Upper lobe of left lung (tissue), 6 donors: ENCODE data around the gene RPS6KA5. TPM values are rescaled to one million over a fixed set of nuclear protein-coding genes. Genes with fewer than 3 reads are reported as not detected.
A peak's percentile ranks its signal among the peaks of the same experiment; 100 is the strongest.
"Not testable (repeated sequence)": the region's sequence is repeated elsewhere in the genome, so short reads cannot be mapped to it uniquely, and the experiment has no call there.

ENCODE experiments used
- ATAC-seq, 2 donors: fragments of 200-7000 bp; cut with Tn5 transposase; one replicate each; pipeline ENCODE4 v1.9.1; 2022; ENCODE audit warnings: mild to moderate bottlenecking in 2 of 2, moderate library complexity in 2 of 2; ENCODE audit not compliant: low FRiP score in 2 of 2
- DNase-seq, 2 donors: peaks; one replicate each; pipeline ENCODE4 v3.0.0-alpha.2; 2019 to 2020
- H3K27ac ChIP-seq, 4 donors: fragments of 200-600 bp; sonication (generic); one replicate each; pipeline ENCODE4 v1.5.1; 2016 to 2019
- H3K27me3 ChIP-seq, 4 donors: fragments of 200-600 bp; sonication (generic); one replicate each; pipeline ENCODE4 v1.5.1; 2017 to 2019
- H3K36me3 ChIP-seq, 4 donors: fragments of 200-600 bp; sonication (generic); one replicate each; pipeline ENCODE4 v1.5.1; 2016 to 2019
- H3K4me1 ChIP-seq, 4 donors: fragments of 200-600 bp; sonication (generic); one replicate each; pipeline ENCODE4 v1.5.1; 2018 to 2019
- H3K4me3 ChIP-seq, 4 donors: fragments of 200-600 bp; sonication (generic); one replicate each; pipeline ENCODE4 v1.5.1; 2017 to 2019; ENCODE audit warnings: mild to moderate bottlenecking in 2 of 4, moderate library complexity in 1 of 4
- H3K9me3 ChIP-seq, 4 donors: fragments of 200-600 bp; sonication (generic); one replicate each; pipeline ENCODE4 v1.5.1; 2018 to 2019
- EP300 ChIP-seq, 4 donors: sonication (generic); formaldehyde crosslinking; IDR thresholded peaks; one replicate each; pipeline ENCODE4 v1.5.1; 2017; ENCODE audit warnings: antibody characterized with exemption in 4 of 4, control low read depth in 2 of 4
- POLR2A ChIP-seq, 4 donors: fragments of 450-650 bp; IDR thresholded peaks; one replicate each; pipeline ENCODE4 v1.5.1; 2016 to 2017; ENCODE audit warnings: antibody characterized with exemption in 4 of 4, mild to moderate bottlenecking in 2 of 4
- POLR2AphosphoS5 ChIP-seq, 2 donors: sonication (generic); formaldehyde crosslinking; IDR thresholded peaks; one replicate each; pipeline ENCODE4 v1.5.1; 2017; ENCODE audit warnings: antibody characterized with exemption in 2 of 2
- WGBS, 2 donors: methylation state at CpG; one replicate each; pipeline ENCODE4 v1.1.5; 2017 to 2018; 5-methylcytosine and 5-hydroxymethylcytosine counted together
- total RNA-seq, 6 donors: library from RNA; depleted of rRNA in 4 of 6; stranded (reverse); fragments of >200 nt in 4 of 6; gene quantifications; one replicate each; pipeline versions ENCODE4 v1.1.0 to v1.2.1, GENCODE V29; 2016 to 2021
- TF ChIP-seq, protein P1 (sequence below), 6 experiments: fragments of 450-650 bp in 4 of 6; fragments of 200-600 bp in 2 of 6; sonication (generic) in 2 of 6; IDR thresholded peaks; one replicate each; pipeline ENCODE4 v1.5.1; 2016 to 2019; ENCODE audit warnings: antibody characterized with exemption in 6 of 6
- donor health status: DM: no; HTN: no; CAD: no; lungs with moderate emphysema.
- donor health status: DM: no; HTN: yes; CAD: no; lungs with severe emphysema.

RPS6KA5 gene
- total RNA-seq, 6 donors from 2014 or later, result 4.3 to 17.8 (median 10.2) TPM

DNA sequence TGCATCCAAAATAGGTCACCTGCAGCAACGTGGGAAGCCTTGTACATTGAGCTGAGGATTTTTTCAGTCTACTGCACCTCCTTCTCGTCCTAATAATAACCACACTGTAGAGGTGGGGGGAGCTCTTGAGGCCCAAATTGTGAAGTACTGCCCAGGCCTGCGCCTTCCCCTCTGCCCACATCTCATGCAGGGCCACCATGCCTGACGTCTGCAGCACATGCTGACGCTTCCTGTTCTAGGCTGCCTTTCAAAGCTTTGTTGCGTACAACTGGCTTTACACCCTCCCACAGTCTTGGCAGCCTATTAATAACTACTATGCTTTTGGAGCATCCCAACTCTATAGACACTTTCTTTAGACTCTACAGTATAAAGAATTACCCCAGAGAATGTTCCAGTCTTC, 217.7 kb downstream of the RPS6KA5 start:
- no peak for ATAC-seq
- no peak for TF ChIP-seq POLR2A (IDR thresholded peaks at IDR 0.05)
- no peak for TF ChIP-seq POLR2AphosphoS5 (IDR thresholded peaks at IDR 0.05)
- TF ChIP-seq EP300 (IDR thresholded peaks at IDR 0.05), result no peak
- TF ChIP-seq, protein P1, sequence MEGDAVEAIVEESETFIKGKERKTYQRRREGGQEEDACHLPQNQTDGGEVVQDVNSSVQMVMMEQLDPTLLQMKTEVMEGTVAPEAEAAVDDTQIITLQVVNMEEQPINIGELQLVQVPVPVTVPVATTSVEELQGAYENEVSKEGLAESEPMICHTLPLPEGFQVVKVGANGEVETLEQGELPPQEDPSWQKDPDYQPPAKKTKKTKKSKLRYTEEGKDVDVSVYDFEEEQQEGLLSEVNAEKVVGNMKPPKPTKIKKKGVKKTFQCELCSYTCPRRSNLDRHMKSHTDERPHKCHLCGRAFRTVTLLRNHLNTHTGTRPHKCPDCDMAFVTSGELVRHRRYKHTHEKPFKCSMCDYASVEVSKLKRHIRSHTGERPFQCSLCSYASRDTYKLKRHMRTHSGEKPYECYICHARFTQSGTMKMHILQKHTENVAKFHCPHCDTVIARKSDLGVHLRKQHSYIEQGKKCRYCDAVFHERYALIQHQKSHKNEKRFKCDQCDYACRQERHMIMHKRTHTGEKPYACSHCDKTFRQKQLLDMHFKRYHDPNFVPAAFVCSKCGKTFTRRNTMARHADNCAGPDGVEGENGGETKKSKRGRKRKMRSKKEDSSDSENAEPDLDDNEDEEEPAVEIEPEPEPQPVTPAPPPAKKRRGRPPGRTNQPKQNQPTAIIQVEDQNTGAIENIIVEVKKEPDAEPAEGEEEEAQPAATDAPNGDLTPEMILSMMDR (IDR thresholded peaks at IDR 0.05), result no peak
- no peaks in the 10 kb centered on the region for H3K9me3 ChIP-seq

DNA sequence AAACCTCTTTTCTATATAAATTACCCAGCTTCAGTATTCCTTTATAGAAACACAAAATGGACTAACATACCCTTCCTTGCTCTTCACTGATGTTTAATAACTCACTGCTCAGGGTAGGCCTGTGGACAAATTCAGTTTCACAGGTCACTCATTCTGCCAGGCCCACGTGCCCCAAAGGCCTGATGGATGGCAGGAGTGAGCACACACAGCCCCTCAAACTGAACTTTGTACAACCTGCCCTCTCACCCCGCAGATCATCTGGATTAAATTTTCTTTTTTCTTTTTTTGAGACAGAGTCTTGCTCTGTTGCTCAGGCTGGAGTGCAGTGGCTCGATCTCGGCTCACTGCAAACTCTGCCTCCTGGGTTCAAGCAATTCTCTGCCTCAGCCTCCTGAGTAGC, 219.8 kb downstream of the RPS6KA5 start:
- H3K27ac ChIP-seq, DNase-seq, H3K27me3 ChIP-seq, H3K9me3 ChIP-seq, H3K36me3 ChIP-seq, ATAC-seq, H3K4me3 ChIP-seq: not testable (repeated sequence)
- H3K4me1 ChIP-seq, result peaks cover 5 to 12% (median 7%) of the 10 kb centered on the region in 4 donors
- WGBS, 2 donors, result 90 to 96% methylated on average over 4 of the region's 4 CpGs

More for the DNA sequence above, 217.7 kb downstream of the RPS6KA5 start:
- 55 to 57% methylated on average over 6 of the region's 6 CpGs for WGBS, 2 donors
- H3K36me3 ChIP-seq, result no peaks in the 10 kb centered on the region
- no peaks in the 10 kb centered on the region for H3K27me3 ChIP-seq
- H3K4me3 ChIP-seq, result no peak overlapping the region
- H3K27ac ChIP-seq, result no peak overlapping the region
- H3K4me1 ChIP-seq, result peaks cover 0 to 6% (median 5%) of the 10 kb centered on the region in 4 donors
- DNase-seq, result peak in 1 of 2 donors; percentile 36

GRCh38 chr14:90839889-90840266, 220.6 kb downstream of the RPS6KA5 start:
- no peak for DNase-seq
- Histone ChIP-seq H3K4me3 (no peak overlapping the region), H3K9me3 (no peaks in the 10 kb centered on the region), H3K36me3 (no peaks in the 10 kb centered on the region), H3K27ac (peak overlapping the region in 3 of 4 donors; percentile 49 to 72 (median 64)), H3K4me1 (peaks cover 5 to 12% (median 7%) of the 10 kb centered on the region in 4 donors), H3K27me3 (no peaks in the 10 kb centered on the region)
- 86 to 90% methylated on average over 3 of the region's 3 CpGs for WGBS, 2 donors
- ATAC-seq, result no peak
- TF ChIP-seq EP300 (IDR thresholded peaks at IDR 0.05), result no peak
- no peak for TF ChIP-seq POLR2AphosphoS5 (IDR thresholded peaks at IDR 0.05)
- TF ChIP-seq POLR2A (IDR thresholded peaks at IDR 0.05), result no peak
- TF ChIP-seq, protein P1 (IDR thresholded peaks at IDR 0.05), result no peak

DNA sequence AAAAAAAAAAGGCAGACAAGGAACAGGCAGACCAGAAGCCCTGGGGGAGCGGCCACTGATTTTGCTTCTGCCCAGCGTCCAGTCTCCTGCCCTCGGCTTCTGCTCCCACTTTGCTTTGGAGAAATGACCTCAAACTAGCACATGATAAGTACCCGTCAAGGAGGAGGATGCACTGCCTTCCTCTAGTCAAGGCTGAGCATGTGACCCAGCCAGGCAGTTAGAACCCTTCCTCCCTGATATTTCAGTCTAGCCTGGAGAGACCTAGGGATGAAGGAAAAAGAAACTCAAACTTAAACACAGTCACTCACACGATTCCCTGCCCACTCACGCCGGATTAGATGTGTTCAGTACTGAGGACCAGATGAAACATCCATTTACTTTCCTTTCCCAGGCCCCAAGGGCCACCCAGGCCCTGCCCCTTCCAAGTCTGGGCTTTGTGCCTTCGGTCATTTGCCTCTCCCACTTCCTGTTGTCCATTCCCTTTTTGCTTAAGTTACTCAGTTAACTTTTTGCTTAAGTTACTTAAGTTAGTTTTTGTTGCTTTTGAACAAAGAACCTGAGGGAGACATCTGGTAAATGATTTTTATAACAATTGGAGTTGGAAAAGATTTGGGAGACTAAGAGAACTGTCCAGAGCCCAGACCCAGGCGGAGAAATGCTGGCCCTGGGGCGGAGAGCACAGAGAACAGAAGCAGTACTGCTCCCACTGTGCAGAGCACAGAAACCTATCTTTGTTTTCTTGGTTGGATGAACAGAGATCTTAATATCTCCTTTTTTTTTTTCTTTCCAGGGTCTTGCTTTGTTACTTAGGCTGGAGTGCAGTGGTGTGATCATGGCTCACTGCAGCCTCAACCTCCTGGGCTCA, 221.2 kb downstream of the RPS6KA5 start:
- no peaks in the 10 kb centered on the region for H3K36me3 ChIP-seq

GRCh38 chr14:90838531-90838930, 221.9 kb downstream of the RPS6KA5 start:
- Histone ChIP-seq H3K4me1 (peaks cover 5 to 12% (median 7%) of the 10 kb centered on the region in 4 donors), H3K27ac (peak overlapping the region in 3 of 4 donors; percentile 49 to 72 (median 64))
- H3K36me3 ChIP-seq, DNase-seq, ATAC-seq, H3K4me3 ChIP-seq, H3K27me3 ChIP-seq, H3K9me3 ChIP-seq: not testable (repeated sequence)
- WGBS, 2 donors, result 88 to 89% methylated on average over 8 of the region's 8 CpGs

More for the DNA sequence above, 221.2 kb downstream of the RPS6KA5 start:
- Histone ChIP-seq H3K4me1 (peaks cover 5 to 12% (median 7%) of the 10 kb centered on the region in 4 donors), H3K4me3 (peak overlapping the region in 1 of 4 donors; percentile 5), H3K27ac (peak overlapping the region in 3 of 4 donors; percentile 49 to 72 (median 64)), H3K27me3 (no peaks in the 10 kb centered on the region), H3K9me3 (no peaks in the 10 kb centered on the region)
- ATAC-seq, result peak in 1 of 2 donors; percentile 93
- no peak for DNase-seq
- TF ChIP-seq EP300 (IDR thresholded peaks at IDR 0.05) (no peak), POLR2A (IDR thresholded peaks at IDR 0.05) (peak in 1 of 4 donors; percentile 40), POLR2AphosphoS5 (IDR thresholded peaks at IDR 0.05) (peak in 1 of 2 donors; percentile 22)
- WGBS, 2 donors, result 61 to 71% methylated on average over 10 of the region's 10 CpGs

DNA sequence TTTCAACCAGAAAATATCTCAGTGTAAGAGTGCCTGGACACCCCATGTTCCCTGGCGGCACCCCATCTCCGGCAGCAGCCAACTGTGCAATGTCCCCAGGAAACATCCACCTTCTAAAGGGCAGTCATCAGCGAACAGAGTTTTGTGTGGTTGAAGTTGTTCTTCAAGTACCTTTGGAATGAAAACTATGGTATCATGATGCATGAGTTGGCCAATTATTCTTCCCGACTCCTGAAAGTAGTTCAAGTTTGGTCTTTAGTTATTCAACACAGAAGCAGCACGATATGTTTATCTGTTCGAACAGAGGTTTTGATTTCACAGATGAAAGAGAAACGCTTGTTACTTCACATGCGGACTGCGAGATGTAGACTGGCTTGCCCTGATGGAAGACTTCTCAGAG, 223.1 kb downstream of the RPS6KA5 start:
- no peak for ATAC-seq
- no peak for DNase-seq
- TF ChIP-seq, protein P1 (IDR thresholded peaks at IDR 0.05), result no peak
- TF ChIP-seq POLR2A (IDR thresholded peaks at IDR 0.05), result no peak
- no peak for TF ChIP-seq POLR2AphosphoS5 (IDR thresholded peaks at IDR 0.05)
- no peak for TF ChIP-seq EP300 (IDR thresholded peaks at IDR 0.05)
- Histone ChIP-seq H3K4me1 (peaks cover 5 to 12% (median 7%) of the 10 kb centered on the region in 4 donors), H3K4me3 (no peak overlapping the region), H3K36me3 (no peaks in the 10 kb centered on the region), H3K27me3 (no peaks in the 10 kb centered on the region), H3K9me3 (no peaks in the 10 kb centered on the region), H3K27ac (no peak overlapping the region)
- 76 to 84% methylated on average over 9 of the region's 9 CpGs for WGBS, 2 donors
